Measurements from ENCODE around the gene QTRT2.

The QTRT2 gene

DNA sequence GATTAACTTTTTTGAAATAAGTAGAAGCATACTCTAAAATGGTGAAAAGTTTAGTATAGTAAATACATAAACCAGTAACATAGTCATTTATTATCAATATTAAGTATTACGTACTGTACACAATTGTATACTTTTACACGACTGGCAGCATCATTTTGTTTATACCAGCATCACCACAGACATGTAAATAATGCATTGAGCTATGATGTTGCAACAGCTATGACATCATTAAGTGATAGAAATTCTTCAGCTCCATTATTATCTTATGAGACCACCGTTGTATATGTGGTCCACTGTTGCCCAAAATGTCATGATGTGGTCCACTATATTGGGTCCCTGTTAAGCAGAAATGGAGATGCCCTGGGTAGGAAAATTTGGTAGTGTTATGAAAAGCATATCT is 71.0 kb downstream of the QTRT2 start:
- no peak for DNase-seq

DNA sequence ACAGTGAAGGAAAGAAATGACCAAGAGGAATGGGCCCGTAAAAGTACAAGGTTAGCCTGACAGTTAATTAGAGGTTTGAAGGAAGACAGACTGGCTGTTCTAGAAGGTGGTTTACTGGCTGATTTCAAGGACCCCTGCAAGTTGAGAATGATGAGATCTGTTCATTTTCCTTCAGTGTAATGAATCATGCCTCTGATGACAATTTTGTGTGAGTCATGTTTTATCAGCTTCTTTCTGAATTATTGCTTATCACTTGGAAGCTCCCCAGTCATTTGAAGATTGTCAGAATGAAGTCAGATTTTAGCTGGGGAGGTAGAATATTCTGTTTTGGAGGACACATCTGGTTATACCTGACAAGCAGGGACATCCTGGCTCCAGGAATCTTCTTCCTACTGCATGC is 71.7 kb downstream of the QTRT2 start:
- DNase-seq = no peak

DNA sequence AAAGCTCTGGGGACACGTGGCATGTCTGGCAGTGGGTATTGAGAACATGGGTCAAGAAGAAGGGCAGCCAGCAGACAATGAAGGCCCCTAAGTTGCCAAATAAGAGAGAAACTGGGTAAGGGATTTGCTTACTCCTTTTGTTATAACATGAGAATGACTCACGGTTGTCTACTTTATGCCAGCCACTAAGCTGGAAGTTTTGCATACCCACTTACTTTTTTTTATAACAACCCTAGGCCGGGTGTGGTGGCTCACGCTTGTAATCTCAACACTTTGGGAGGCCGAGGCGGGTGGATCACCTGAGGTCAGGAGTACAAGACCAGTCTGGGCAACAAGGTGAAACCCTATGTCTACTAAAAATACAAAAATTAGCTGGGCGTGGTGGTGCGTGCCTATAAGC is 72.3 kb downstream of the QTRT2 start:
- no peak for DNase-seq

DNA sequence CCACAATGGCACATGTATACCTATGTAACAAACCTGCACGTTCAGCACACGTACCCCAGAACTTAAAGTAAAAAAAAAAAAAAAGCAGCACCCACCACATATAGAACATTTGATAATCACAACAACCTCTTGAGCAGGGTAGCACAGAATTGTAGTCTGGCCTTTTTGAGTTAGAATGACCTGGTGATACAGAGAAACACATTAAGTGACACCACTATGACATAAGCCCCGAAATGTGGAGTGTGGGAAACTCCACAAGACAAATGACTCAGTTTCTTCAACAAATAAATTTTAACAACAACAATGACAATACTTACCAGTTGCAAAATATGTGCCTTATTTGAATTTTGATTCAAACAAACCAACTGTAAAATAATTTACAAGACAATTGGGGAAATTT is 76.0 kb downstream of the QTRT2 start:
- DNase-seq = no peak

DNA sequence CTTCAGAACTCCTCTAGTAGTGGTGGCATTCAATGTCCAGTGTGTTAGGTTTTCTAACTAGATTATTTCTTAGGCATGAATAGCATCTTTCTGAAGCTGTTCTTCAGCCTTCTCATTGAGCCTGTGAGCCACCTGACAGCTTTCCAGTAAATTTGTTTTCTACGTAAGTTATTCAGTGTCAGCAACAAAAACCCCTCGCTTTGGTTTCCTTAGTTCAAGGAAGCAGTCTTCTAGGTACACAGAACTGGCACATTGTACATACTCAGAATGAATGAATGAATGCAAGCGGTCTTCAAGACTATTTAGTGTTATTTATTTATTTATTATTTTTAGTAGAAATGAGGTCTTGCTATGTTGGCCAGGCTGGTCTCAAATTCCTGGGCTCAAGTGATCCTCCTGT is 77.4 kb downstream of the QTRT2 start:
- no peak for DNase-seq

Measured in hematopoietic multipotent progenitor cell treated with erythropoietin and hydrocortisone succinate and interleukin-3 and kit ligand, for 6 days (in vitro differentiated cells).